HG03025 (cell line): ENCODE data around the gene MARF1.
"Not testable (repeated sequence)": the region's sequence is repeated elsewhere in the genome, so short reads cannot be mapped to it uniquely, and the experiment has no call there.

ENCODE experiments used
- ATAC-seq: cut with Tn5 transposase; IDR thresholded peaks from one replicate; pipeline ENCODE4 v1.9.1; 2021; ENCODE audit warnings: mild to moderate bottlenecking, moderate library complexity; ENCODE audit not compliant: unreplicated experiment, low FRiP score

The MARF1 gene

GRCh38 chr16:15576960-15577958 is 65.7 kb downstream of the MARF1 start:
- no peak for ATAC-seq

GRCh38 chr16:15575293-15576049 is 67.5 kb downstream of the MARF1 start:
- ATAC-seq, result no peak

GRCh38 chr16:15574614-15574948 is 68.4 kb downstream of the MARF1 start:
- ATAC-seq, result no peak

GRCh38 chr16:15573896-15574613 is 68.9 kb downstream of the MARF1 start:
- not testable (repeated sequence) for ATAC-seq

- no peak for ATAC-seq
Observed at GRCh38 chr16:15573274-15573895, 69.6 kb downstream of the MARF1 start.

- no peak for ATAC-seq
Observed at GRCh38 chr16:15572329-15573001, 70.5 kb downstream of the MARF1 start.

GRCh38 chr16:15571557-15571956 is 71.4 kb downstream of the MARF1 start:
- ATAC-seq, result no peak

- ATAC-seq, result not testable (repeated sequence)
Observed at GRCh38 chr16:15570666-15571065, 72.3 kb downstream of the MARF1 start.

- ATAC-seq, result no peak
Observed at GRCh38 chr16:15567823-15568222, 75.1 kb downstream of the MARF1 start.

- no peak for ATAC-seq
Observed at GRCh38 chr16:15566095-15566494, 76.9 kb downstream of the MARF1 start.

GRCh38 chr16:15564604-15565339 is 78.2 kb downstream of the MARF1 start:
- no peak for ATAC-seq

GRCh38 chr16:15559176-15559575 is 83.8 kb downstream of the MARF1 start:
- no peak for ATAC-seq

GRCh38 chr16:15557258-15557657 is 85.7 kb downstream of the MARF1 start:
- ATAC-seq, result no peak

GRCh38 chr16:15556130-15556529 is 86.8 kb downstream of the MARF1 start:
- no peak for ATAC-seq

GRCh38 chr16:15553313-15554088 is 89.5 kb downstream of the MARF1 start:
- ATAC-seq, result no peak

GRCh38 chr16:15552507-15552906 is 90.4 kb downstream of the MARF1 start:
- no peak for ATAC-seq

GRCh38 chr16:15548482-15548891 is 94.5 kb downstream of the MARF1 start:
- no peak for ATAC-seq

GRCh38 chr16:15547768-15548096 is 95.2 kb downstream of the MARF1 start:
- ATAC-seq, result no peak
